H1 (cell line): ENCODE measurements around the gene SHISA6.

Experiments used
- CTCF ChIP-seq, 3 experiments: IDR thresholded peaks; 1 replicate in 2 of 3; 2 replicates in 1 of 3; pipeline versions ENCODE4 v1.5.1 to v1.6.1; 2011; ENCODE audit warnings: low read length in 3 of 3, mild to moderate bottlenecking in 3 of 3, inconsistent platforms in 2 of 3, low read depth in 1 of 3, moderate library complexity in 1 of 3; ENCODE audit not compliant: insufficient read depth in 1 of 3; ENCODE audit errors: control extremely low read depth in 1 of 3
- EZH2 ChIP-seq: fragments of 200-600 bp; sonication (generic); IDR thresholded peaks from 2 replicates; pipeline ENCODE4 v1.7.1; 2012; ENCODE audit warnings: low read depth, mild to moderate bottlenecking, moderate library complexity, low read length, inconsistent platforms; ENCODE audit not compliant: severe bottlenecking
- JUN ChIP-seq: IDR thresholded peaks from 2 replicates; pipeline ENCODE4 v1.6.1; 2011; ENCODE audit warnings: low read depth, mild to moderate bottlenecking, improper control_type of control experiment, low read length
- RFX5 ChIP-seq: IDR thresholded peaks from 2 replicates; pipeline ENCODE4 v1.6.1; 2011; ENCODE audit warnings: low read depth, low read length, improper control_type of control experiment, borderline replicate concordance
- SP4 ChIP-seq: IDR thresholded peaks from 2 replicates; pipeline ENCODE4 v1.6.1; 2012; ENCODE audit warnings: low read length, inconsistent platforms

GRCh38 chr17:11324021-11324420 is 83.0 kb downstream of the SHISA6 start:
- no peak for TF ChIP-seq EZH2
- no peak for TF ChIP-seq RFX5
- no peak for TF ChIP-seq CTCF (IDR thresholded peaks at IDR 0.05; ENCODE audit: control extremely low read depth in 1 of 3, insufficient read depth in 1 of 3, low read depth in 1 of 3, low read length in 3 of 3)
- no peak for TF ChIP-seq SP4
- TF ChIP-seq JUN = no peak
